ENCODE data around the gene GUCA2B.

The GUCA2B gene

DNA sequence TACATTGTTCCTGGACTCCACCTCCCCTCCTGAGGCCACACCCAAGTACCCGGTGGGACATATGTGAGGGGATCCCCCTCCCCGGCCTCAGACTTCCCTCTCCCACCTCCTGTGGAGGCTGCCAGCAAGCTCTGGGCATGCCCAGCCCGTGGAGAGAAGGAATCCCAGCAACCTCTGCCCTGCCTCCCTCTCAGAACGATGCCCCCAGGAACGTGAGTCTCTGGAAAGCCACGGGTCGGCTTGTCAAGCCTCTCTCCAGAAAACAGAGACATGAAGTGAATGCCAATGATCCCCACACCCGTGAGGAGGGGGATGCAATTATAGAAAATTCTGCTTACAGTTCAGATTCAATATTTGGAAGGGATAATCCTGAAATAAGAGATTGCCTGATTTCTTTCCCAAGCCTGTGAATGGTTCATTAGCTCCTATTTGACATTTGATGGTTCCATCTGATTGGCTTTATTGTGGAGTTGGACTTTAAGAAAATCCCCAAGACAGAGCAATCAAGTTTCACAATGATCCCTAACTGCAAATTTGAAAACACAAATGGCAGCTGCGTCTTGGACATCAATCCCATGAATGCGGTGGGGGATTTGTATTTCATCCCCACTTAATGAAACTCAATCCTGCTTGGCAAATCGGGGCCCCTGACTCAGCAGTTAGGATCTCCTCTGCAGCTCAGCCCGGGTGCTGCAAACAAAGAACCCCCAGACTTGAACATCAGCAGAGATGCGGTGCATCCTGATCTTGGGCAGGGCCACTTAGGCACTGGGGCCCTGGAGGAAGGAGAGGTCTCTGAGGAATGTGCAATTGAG, 9.1 kb upstream of the GUCA2B start:
- no peak for DNase-seq

DNA sequence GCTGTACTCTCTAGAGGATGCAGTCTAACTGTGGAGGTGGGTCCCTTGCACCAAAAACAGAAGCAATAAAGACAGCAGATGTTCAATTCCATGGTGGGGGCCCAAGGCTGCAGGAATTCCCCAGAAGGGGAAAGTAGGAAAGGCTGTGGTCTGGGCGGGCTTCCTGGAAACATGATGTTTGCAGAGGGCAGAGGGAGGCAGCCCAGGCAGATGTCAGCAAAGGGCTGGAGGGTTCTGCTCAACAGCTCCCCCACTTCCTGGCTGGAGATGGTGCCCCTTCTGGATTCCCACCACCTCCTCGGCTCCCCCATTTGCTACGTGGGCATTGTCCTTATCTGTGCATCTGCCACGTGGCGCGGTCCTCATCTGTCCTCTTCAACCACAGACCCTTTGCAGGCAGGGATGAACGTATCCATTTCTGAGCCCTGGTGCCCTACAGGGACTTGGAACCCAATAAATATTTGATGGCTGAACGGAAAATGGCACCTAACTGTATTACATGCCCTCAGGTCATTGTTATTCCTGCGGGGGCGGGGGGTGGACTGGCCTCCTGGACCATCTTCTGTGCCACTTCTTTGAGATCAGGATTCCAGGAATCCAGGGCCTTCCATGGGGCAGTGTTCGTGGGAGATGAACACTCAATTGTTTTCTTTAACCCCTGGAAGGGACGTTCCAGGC, 8.4 kb upstream of the GUCA2B start:
- DNase-seq, result no peak

DNA sequence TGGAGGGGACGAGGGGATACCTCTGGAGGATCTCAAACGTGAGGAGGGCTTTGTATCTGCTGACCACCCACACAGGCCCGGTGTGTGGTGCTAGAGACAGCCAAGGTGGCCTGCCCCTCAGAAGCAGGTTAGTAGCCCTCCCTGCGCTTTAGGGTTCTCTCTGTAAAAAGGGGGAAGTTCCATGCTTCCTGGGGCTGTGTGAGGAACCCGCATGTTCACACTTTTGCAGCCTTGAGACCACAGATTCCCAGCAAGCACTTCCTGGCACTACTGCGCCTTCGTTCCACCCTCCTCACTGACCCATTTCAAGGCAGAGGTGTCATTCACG, 7.9 kb upstream of the GUCA2B start:
- DNase-seq, result no peak

DNA sequence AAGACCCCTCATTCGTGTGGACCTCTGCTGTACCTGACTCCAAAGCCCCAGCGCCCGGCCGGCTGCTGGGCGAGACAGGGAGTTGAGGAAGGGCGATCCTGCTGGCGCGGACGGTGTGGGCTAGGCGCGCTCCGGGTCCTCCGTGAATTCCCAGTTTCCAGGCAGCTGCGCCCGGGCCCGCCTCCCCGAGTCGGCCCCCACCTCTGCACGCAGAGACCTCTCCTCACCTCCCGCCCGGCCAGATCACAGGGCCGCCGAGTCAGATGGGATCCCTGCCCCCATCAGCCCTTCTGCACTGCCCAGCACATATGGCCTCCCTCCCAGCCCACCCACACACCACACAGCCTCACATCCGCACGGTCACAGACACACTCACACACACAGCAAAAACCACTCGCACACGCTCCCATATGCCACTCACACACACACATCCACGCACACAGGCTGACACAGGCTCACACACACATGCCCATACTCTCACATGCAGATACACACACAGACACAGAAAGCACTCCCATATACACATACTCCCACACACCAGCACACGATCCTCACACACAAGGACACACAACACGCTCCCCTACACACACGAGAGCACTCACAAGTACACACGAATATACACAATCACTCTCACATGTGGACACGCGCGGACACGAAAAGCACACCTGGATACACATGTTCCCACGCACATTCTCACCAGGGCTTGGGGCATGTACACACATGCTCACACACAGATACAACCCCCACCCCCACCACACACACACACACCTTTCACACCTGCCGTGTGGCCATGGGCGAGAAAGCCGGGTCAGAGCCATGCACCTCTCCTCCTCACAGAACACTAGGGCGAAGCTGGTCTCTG, 7.2 kb upstream of the GUCA2B start:
- no peak for DNase-seq

DNA sequence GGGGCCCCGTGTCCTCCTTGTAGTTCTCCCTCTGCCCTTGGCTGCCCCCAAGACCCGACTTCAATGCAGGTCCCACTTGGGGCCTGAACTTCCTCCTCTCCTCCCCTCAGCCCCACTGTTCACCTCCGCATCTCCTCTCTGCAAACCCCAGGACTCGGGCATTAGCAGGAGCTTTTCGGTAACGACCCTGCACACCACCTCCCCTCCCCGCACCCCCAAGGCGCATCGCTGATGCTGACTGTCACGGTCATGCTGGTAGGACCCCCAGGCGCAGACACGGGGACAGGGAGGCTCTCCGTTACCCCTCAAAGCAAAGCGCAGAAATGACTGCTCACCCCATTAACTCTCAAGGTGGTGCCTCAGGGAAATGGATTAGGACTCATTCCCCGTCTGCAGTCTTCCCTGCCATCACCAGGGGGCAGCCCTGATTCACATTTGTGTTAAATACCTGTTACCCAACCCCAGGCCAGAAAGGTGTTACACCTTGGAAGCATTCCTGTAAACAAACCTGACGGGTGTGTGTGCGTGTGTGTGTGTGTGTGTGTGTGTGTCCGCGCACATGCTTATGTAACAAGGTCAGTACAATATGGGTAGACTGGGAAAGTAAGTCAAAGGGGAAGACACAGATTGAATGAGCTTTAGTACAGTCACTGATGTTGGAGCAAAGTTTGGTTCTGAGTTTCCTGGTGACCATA, 6.4 kb upstream of the GUCA2B start:
- DNase-seq, result peak; percentile 59

DNA sequence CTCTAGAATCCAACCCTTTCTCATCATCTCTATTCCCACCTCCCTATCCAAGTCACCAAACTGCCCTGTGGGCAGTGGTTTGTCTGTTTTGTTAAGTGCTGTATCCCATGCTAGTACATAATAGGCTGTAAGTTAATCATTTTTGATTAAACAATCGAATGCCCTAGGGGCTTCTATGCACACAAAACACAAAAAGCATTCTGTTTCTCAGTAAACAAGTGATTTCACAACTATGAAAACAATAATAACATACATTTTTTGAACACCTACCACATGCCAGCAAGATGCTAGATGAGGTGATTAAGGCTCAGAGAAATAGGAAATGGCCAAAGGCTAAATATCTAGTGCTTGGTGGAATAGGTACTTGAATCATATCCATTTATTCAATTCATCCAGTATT, 5.0 kb upstream of the GUCA2B start:
- no peak for DNase-seq

DNA sequence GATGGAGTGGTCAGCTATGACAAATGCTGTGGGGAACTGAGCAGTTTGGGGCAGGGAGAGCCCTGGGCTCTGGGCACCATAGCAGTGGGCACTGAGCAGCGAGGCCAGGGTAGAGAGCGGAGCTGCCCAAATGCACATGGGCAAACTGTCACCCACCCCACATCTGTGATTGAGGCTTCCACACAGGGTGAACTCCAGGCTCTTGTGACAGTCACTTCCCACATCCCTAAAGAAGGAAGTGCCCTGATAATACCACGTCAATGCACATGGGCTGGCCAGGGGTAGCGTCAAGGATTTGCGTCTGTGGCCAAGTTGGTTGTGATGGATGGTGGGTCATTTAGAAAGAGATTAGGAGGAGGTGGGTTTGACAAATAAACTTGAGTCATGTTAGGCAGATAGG, 2.6 kb upstream of the GUCA2B start:
- DNase-seq, result no peak

DNA sequence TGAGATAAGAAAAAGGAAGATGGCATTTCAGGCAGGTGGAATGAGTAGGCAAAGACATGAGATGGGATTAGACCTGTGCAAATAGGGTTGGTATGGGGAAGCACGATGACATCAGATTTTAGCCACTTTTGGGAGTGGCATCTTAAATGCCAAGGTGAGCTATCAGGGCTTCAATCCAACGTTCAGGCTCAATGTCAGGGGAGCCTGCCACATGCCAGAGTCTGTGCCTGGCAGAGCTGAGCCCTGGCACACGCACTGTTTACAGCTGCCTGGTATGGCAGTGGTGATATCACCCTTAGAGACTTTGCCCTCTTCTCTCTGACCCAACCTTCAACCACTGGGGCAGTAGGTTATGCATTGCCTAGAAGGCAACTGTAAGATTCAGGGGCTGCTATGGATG, 1.1 kb upstream of the GUCA2B start:
- DNase-seq, result no peak

DNA sequence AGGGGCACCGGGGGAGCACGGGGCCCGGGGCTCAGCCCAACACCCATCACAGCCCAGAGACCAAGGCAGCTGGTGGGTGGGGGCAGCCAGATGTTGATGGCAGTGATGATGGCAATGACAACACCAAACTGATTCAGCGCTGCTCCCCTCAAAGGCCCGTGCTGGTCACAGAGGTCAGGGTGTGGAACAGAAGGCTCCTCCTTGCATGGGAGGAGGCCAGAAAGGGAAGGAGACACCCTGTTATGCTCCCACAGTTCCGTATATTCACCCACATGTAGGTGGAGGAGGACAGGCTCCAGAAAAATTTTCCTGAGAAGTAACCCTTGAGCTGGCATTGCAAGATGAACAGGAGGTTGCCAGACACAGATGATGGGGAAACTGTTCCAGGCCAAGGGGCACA, 414 bp downstream of the GUCA2B start:
- DNase-seq, result no peak

DNA sequence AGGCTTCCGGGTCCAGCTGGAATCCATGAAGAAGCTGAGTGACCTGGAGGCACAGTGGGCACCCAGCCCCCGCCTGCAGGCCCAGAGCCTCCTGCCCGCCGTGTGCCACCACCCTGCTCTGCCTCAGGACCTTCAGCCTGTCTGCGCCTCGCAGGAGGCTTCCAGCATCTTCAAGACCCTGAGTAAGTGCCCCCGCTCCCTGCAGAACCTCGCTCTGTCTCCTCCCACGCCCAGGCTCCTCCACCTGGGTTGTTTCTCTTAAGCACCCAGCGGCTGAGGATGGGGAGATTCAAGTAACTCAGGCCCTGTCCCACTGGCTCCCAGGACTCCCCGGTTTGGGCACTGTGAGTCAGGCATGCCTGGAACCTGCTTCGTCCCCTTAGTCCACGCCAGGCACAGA, 1.5 kb downstream of the GUCA2B start:
- no peak for DNase-seq

DNA sequence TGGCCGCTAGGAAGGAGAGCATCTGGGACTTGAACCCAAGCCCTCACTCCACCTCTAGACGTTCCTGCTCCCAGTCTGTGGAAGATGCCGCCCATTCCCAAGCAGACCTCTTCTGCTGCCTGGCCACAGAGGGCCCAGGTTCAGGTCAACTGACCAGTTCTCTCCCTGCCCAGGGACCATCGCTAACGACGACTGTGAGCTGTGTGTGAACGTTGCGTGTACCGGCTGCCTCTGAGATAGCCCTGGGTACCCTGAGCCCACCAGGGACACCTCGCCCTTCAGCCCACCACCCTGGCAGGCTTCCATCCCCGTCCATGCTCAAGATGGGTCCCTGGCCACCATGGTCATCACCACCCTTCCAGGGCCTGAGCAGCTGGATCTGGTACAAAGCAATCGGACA, 2.2 kb downstream of the GUCA2B start:
- no peak for DNase-seq

DNA sequence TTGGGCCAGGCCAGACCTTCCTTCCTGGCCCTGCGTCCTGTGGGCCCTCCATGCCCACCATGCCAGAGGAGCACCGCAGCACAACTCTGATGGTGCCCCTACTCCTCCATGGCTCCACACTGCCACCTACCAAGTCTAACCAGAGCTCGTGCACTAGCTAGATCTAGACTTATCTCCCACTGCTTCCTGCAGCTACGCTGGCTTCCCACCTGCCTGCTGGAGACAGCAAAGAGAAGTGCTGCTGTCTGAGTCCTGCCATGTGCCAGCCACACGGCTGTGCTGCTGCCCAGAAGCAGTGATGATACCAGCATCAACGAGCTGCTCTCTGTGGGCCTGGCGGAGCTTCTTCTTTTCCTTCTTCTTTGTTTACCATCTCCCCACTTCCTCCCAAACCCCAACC, 4.5 kb downstream of the GUCA2B start:
- DNase-seq, result no peak

DNA sequence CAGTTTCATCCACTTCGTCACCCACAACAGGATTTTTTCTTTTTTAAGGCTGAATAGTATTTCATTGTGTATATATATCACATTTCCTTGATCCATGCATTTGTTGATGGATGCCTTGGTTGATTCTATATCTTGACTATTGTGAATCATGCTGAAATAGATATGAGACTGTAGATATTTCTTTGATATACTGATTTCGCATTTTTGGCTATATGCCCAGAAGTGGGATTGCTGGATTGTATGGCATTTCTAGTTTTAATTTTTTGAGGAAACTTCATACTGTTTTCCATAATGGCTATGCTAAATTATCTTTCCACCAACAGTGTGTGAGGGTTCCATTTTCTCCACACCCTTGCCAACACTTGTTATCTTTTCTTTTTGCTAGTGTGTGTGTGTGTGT, 5.0 kb downstream of the GUCA2B start:
- no peak for DNase-seq

DNA sequence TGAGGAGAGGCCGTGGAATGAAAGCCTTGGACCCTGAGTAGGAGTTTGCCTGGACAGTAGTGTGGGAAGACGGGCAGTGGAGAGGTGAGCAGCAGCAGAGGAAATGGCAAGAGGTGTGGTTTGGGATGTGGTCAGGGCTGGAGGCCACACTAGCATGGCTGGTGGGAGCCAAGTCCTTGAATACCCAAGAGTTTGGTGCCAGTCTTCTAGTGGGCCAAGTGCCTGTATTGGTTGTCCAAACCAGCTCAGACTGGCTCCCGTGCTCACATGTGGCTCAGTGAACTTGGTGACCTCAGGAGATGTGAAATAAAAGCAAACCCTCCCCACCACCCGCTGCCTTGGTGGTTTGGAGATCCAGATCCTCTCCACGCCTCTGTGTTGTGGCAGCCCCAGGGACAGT, 9.0 kb downstream of the GUCA2B start:
- DNase-seq, result no peak

DNA sequence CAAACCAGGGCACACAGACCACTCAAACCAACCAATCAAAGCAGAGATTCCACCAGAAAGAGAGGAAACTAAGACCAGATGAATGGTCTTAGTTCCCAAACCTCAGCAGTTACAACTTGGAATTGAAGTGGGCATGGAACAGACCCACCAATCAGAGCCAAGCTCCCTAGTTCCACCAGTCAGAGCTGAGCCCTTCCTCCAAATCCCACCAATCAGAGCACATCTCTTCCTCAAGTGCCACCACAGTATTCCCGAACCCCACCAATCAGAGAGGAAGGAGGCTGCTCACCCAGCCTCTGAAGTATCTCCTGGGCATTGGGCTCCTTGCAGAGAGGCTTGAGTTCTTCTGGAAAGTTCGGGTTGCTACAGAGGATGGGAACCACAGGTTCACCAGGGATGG, 9.9 kb downstream of the GUCA2B start:
- no peak for DNase-seq

DNA sequence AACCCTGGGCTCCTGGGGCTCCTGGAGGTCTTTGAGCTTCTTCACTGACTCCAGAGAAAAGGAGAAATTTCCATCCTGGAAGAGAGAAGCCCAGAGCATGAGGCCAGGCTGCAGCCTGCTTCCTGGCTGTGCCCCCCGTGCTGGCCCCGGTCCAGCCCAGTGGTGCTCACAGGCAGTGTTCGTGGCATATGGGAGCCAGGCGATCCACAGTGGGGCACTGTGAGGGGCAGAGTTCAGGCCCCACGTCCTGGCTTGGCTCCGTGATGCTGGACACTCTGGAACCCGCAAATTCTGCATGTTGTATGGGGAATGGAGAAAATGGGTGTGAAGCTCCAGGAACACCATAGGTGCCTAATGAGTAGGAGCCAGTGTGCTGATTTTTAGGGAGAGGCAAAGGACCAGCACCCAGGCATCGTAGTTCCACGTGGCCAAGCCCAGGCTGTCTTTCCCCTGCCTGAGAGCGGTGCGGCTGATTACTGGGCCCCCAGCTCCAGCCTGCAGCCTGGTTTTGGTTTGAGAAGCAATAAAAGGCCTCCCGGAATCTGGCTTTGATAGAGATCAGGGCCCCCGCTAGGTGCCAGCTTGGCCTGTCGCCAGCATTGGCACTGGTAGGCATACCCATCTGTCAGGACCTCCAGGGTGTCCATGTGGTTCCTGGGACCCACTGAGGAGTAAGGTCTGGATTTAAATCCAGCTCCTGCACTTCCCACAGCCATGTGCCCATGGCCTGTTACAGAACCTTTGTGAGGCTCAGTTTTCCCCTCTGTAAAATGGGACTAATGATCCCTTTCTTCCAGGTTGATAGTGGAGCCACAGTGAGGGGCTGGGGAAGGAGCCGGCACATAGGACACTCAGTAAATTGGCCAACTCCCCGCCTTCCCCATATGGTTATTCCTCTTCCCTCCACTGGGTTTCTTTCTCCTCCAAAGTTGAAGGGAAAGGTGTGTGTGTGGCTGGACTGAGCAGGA, 10.6 kb downstream of the GUCA2B start:
- no peak for DNase-seq

DNA sequence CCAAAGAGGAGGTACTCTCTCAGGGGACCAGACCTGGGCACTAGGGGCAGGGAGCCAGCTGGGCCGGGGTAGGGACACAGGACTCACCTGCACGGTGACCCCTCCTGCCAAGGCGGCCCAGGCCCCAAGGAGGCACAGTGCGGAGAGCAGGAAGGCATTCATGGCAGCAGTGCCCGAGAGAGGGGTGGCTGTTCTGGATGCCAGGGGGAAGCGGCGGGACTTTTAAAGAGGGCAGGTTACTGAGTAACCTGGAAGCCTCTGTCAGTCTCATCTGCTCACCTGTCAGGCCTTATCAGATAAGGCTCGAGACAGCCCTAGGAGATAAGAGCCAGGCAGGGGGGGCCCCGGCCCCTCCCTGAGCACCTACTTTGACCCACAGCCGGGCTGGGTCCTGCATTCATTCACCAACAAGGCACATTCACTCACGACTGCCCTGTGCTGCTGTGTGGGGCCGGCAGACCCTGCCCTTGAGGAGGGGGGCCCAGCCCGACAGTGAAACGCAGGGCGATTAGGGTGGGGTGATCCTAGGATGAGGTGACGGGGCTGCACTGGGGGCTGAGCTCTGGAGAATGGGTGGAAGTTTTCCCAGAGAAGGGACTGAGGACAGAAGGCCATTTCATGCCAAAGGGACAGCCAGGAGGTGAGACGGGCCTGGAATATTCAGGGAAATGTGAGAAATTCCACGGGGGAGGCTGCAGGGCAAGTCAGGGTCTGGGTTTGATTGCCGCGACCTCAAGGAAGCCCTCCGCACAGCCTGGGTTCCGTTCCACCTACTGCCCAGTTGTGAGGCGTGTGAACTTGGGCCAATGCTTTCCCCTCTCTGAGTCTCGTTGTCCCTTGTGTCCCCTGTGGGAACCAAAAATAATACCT, 11.6 kb downstream of the GUCA2B start, which contains the start of gene GUCA2A:
Gene GUCA2A (minus strand): TSS at position 195 of the 870 bp plus-strand sequence. CDS start 33 bp downstream, at position 162.
- DNase-seq, result no peak

DNA sequence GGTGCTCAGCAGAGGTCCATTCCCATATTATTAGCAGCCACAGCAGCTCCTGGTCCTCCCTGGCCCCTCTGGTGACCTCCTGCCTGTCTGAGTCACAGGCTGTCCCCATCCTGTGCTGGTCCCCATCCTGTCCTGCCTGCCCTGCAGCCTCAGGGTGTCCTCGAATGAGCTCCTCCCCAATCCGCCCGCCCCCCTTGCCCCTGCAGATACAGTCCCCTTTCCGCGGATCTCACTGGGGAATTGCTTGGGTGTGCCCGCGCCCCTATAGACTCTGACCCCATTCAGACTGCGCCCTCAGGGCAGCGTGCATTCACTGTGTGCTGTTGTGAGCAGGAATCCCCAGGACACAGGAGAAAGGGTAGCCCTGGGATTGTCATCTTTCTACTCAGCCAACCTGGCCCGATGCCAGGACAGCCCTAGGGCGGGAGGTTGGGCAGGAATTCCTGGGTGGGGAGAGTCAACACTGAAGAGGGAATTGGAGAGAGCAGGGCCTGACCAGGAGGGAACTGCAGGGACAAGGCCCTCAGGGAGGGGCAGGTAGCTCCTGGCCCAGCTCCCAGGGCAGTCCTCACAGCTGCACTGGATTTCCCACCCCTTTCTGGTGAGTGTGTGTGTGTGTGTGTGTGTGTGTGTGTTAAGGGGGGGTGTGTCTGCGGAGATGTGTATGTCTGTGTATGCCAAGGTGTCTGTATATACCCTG, 12.5 kb downstream of the GUCA2B start:
- peak; percentile 59 for DNase-seq

DNA sequence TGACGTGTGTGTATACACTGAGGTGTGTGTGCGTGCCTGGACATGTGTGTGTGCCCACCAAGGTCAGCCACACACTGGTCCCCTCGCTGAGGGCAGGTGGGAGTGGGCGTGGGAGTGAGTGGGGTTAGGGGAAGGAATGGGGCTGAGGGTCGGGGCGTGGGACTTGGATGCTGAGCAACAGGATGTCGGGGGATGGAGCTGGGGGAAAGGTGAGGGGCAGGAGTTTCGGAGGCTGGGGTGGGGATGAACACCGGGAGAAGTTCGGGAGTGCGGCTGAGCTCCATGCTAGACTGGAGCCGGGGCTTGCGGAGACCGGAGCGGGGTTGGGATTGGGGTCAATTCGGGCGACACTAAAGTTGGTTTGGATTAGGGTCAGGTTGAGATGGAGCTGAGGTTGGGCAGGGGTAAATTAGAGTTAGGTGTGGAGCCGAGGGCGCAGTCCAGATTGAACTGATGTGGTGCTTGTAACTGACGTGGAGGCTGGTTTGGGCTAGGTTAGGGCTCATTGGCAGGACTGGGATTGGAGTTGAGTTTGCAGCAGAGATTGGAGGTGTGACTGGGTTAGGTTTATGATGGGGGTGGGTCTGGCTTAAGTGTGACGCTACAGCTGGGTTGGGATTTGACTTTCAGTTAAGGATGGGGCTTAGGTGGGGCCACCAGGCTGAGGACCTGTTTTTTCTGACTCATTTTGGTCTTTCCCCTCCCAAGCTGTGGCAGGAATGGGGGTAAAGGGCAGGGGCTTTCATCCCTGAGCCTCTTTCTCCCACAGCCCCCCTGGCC, 14.6 kb downstream of the GUCA2B start:
- DNase-seq, result no peak

DNA sequence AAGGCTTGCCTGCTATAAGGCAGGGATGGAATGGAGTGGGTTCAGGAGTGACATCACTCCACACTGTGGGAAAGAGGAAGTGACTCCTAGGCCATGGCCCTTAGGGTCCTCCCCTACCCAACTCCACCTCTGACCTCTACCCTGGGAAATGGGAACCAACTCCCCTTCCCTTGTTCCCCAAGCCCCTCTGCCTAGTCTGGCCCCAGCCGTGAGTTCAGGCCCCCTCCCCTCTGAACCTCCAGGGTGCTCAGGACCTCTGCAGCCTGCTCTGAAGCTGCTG, 15.1 kb downstream of the GUCA2B start:
- DNase-seq, result no peak
